Anterior cingulate cortex (tissue), 58 donors: Measurements from ENCODE around the gene PRXL2B.

ENCODE experiments used
- DNase-seq, 58 donors: peaks; one replicate each; lab custom pipeline; 2025; lab: John Stamatoyannopoulos, UW

PRXL2B gene

GRCh38 chr1:2582391-2582790, 4.2 kb upstream of the PRXL2B start:
- peak in 5 of 58 donors; percentile 4 to 33 (median 13) for DNase-seq

- no peak for DNase-seq
Measured at GRCh38 chr1:2583331-2583791, 3.2 kb upstream of the PRXL2B start.

- DNase-seq = no peak
Measured at GRCh38 chr1:2583871-2584351, 2.7 kb upstream of the PRXL2B start.

- DNase-seq = peak in 4 of 58 donors; percentile 33 to 55 (median 52)
Measured at GRCh38 chr1:2584686-2585317, 1.8 kb upstream of the PRXL2B start.

- peak in 44 of 58 donors; percentile 19 to 75 (median 48) for DNase-seq
Measured at GRCh38 chr1:2585318-2586092, 1.1 kb upstream of the PRXL2B start.

- peak in 2 of 58 donors; percentile 44 to 62 for DNase-seq
Measured at GRCh38 chr1:2587071-2587859, 688 bp downstream of the PRXL2B start.

GRCh38 chr1:2587860-2588571, 1.4 kb downstream of the PRXL2B start:
- no peak for DNase-seq

GRCh38 chr1:2588661-2589430, 2.3 kb downstream of the PRXL2B start:
- peak in 1 of 58 donors; percentile 5 for DNase-seq

GRCh38 chr1:2589431-2590232, 3.1 kb downstream of the PRXL2B start:
- no peak for DNase-seq

- no peak for DNase-seq
Measured at GRCh38 chr1:2590233-2591141, 3.9 kb downstream of the PRXL2B start.

GRCh38 chr1:2591233-2591580, 4.6 kb downstream of the PRXL2B start:
- DNase-seq = no peak

GRCh38 chr1:2591581-2592261, 5.1 kb downstream of the PRXL2B start:
- DNase-seq = no peak

- no peak for DNase-seq
Measured at GRCh38 chr1:2592672-2593071, 6.1 kb downstream of the PRXL2B start.

GRCh38 chr1:2593251-2593878, 6.8 kb downstream of the PRXL2B start:
- DNase-seq = no peak

- DNase-seq = no peak
Measured at GRCh38 chr1:2594001-2594640, 7.5 kb downstream of the PRXL2B start.

GRCh38 chr1:2594641-2595131, 8.1 kb downstream of the PRXL2B start:
- DNase-seq = no peak
